GM19240 (cell line): ENCODE results near the gene SLC24A3.
A peak's percentile ranks its signal among the peaks of the same experiment; 100 is the strongest.

Experiments used
- DNase-seq: peaks from one replicate; pipeline ENCODE4 v3.0.0; 2011; ENCODE audit warnings: low spot score; ENCODE audit not compliant: insufficient read length

Gene SLC24A3

DNA sequence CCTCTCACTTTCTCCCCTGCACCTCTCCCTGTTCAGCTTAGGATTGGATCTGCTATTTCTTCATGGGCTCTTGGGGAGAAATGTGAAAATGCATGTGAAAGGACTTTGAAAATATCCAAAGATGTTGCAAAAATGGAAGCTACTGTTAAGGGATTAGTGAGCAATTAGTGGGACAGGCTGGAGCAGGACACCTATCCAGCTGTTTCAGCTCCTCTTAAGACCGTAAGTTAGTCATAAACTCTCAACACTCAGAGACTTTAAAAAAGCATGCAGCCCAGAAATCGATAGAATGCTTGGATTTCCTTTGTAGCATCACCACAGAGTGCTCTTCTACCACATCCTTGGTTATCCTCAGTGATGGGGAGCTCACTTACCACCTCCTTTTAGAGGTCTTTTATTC is 88.7 kb downstream of the SLC24A3 start:
- DNase-seq: no peak

DNA sequence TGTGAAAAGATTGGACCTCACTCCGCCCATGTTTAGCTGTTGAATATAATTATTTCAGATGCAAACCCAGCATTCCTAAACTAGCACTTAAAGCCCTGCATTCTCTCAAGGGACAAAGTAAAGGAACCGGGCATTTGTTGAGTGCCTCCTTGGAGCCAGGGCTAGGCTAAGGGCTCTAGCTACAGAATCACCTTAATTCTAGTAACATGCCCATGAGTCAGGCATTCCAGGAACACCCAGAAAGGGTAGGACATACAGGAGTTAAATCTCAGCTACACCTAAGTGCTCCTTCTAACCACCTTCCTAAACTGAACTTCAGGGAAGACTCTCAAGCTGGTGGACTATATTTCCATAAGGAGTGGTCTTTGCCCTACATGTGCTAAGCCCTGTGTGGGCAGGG is 89.4 kb downstream of the SLC24A3 start:
- DNase-seq: no peak

DNA sequence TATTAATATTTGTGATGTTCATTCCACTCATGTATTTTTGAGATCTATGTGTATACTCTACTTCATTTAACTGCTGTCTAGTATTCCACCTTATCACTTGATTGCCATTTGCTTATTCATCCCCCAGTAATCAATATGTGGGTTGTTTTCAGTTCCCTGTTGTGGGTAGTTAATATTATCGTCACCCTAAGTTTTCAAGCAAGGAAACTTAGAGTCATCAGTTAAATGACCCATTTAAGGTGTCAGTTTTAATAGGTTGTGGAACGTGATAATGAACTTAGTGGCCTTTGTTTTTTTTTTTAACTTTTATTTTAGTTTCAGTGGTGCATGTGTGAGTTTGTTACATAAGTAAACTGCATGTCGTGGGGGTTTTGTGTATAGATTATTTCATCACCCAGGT is 90.3 kb downstream of the SLC24A3 start:
- no peak for DNase-seq

DNA sequence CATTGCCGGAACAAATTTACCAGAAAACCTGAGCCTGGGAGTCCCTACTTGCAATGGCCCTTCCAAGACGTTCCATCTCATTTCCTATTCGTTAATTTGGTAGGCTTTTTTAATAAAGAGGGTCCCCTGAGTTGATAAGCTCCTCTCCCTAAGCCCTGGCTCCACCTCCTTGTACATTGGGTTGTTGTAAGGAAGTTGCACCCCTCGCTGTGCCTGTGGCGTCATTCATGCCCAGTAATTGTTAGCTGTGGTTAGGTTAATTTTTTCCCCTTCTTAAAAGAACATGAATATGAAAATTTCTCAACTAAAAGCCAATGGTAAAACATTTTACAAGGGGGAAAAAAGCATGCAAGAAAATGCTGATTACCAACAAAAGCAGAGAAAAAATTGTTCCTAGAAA is 91.9 kb downstream of the SLC24A3 start:
- DNase-seq: no peak

DNA sequence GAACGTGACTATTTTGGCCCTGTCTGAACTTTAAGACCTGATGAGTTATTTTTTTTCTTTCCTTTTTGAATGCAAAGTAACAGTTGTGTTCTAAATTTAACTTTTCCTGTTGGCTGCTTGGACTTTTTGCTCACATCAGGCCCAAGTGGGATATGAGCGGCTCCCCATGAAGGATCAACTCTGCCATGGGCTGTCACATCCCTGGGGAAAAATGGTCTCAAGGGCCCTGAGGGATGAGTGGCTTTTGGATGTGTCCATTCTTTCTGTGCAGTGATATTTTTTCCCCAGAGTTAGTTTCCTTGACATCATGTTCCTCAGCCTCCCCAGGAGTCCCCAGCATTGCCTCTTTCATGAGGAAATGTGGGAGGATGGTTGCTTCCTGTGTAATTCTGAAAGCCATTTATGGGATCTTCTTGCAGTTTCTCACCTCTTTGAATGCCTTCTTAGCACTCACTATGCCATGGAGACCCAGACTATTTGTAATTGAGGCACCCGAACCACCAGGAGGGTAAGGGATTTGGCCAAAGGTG is 92.5 kb downstream of the SLC24A3 start:
- no peak for DNase-seq

DNA sequence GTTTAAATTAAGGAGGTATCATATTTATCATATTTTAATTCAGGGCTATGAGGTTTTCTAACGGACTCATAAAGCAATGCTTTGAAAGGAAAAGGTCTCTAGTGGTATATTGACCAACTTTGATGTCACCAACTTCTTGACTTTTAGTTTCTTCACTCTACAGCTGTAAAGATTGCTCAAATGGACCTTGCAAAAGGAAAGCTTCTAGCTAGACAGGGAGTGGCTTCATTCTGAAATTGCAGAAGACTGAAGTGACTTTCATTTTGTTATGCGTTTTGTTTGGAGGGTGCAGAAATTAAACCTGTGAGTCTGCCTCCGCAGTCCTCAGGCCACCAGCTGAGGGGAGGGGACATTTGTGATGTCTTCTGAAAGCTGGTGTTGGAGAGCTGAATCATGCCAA is 95.7 kb downstream of the SLC24A3 start:
- DNase-seq: no peak

DNA sequence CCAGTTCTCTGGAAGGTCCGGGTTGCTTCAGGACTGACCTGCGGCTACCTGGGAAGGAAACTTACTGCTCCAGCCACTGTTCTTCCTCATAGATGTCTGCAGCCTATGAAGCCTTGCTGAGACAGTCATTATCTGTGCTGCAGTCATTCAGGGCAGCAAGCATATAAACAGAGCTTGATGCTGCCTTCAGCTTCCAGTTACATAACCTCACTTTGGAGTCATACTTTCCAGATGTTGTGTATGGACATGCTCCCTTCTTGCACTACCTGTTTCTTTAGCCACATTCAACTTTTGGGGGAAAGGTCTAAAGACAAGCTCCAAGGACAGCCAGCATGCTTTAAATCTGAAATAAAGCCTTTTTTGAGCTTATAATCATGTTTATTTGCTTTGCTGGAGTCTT is 98.1 kb downstream of the SLC24A3 start:
- no peak for DNase-seq

DNA sequence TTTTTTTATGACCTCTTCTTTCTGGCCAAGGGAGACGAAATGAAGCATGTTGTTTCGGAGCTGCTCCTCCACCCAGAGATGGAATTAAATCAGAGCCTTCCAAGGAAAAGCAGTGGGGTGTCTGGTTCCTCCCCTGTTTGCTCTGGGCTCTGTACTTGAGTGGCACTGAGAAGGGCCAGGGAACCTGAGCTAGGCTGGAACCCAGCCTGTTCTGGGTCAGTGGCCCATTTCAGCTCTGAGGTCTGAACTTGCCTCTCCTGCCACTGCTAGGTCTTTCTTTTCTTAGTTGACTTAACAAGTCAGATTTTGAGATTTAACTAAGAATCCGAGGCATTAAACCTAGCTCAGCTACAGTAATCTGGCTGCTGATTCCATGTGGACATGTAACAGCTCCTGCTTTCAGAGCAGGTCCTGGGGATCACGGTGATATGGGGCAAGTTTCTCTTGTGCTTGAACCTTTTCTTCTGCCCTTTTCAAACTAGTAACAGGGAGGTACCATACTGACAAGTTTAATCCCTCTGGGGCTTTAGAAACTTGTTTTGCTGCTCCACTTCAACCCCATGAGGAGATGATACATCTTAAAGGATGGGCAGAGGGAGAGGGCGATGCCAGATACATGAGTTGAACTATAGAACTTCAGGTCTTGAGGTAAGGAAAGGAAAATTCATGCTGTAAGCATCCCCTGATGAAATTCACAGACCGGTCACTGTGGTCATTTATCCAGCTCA is 101.1 kb downstream of the SLC24A3 start:
- DNase-seq: no peak

DNA sequence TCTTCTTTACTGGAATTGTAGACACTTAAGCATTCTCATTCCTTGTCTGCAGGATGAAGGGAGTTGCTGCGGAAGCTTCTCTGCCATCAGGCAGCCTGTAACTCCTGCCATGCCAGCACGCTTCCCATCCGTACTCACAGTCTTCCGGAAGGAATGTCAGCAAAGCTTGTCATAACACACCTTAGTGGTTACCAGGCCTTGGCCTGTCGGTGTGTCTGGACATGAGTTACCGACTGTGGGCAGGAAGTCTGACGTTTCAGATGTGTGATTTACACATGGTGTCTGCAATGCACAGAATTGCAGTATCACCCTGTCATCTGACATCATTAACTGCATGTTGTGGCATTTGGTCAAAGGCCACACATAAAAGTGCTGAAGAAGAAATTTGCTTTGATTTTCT is 102.2 kb downstream of the SLC24A3 start:
- DNase-seq: no peak

DNA sequence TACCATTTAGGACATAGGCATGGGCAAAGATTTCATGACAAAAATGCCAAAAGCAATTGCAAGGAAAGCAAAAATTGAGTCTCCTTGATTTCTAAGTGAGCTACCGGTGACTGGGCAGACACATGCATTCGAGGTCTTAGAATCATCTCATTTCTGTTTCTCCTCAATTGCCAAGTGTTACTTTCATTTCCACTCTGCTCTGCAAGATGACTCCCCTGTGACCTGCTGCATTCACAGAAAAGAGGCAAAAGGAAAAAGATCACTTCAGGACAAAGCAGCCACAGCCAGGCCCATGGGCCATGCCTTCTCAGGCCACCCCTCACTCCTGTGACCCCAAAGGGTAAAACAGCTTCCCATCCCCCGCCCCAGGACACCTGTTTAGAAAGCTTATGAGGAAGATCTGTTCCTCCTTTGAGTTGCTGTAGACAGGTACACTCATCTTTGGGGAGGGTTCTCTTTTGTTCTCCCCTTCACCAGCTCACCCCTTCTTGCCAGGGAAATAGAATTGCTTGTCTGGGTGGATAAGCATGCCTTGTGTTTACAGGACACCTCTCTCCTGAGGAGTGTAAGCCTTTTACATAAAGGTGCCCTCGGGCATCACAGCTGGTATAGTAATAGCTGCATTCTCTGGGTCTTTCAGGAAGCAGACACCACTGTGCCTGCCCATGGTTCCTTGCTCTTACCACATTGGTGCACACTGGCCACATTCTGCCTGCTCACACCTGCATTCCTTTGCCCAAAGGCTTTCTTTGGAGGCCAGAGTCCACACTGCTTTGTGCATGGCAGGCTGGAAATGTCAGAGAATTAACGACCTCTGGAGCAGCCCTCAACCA is 105.0 kb downstream of the SLC24A3 start:
- DNase-seq: peak; percentile 11

DNA sequence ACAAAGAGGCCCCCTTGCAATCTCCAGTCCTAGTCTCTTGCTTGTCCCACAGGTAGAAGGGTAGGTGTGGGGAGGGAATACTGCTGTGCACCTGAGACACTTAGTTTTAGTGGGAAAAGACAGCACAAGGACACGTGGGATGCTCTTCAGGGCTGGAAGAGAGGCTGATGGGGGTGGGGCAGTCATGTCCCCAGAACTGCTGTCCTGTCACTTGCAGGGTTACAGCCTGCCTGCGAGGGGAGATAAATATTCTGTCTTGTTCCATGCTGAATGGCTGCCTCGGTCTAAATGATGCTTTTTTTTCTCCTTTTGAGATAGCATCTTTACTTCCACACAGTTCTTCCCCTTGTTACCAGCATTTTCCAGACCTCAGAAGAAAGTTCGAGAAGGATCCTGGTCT is 106.2 kb downstream of the SLC24A3 start:
- DNase-seq: no peak

DNA sequence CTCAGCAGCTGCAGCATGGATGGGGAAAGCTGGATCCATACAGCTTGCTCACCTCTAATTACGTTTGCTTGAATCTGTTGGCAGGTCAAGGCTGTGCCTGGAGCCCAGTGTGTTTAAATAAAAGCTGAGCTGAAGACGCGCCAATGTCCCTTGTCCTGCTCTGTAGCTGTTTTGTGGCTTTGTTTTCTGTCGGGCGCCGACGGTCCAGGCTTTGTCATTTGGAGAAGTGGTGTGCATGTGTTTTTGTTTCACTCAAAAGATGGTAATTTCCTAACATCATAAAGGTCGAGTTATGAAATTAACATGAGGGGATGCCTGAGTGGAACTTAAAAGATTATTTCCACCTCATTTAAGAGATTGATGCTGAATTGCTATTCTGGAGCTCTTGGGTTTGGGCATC is 107.6 kb downstream of the SLC24A3 start:
- no peak for DNase-seq

DNA sequence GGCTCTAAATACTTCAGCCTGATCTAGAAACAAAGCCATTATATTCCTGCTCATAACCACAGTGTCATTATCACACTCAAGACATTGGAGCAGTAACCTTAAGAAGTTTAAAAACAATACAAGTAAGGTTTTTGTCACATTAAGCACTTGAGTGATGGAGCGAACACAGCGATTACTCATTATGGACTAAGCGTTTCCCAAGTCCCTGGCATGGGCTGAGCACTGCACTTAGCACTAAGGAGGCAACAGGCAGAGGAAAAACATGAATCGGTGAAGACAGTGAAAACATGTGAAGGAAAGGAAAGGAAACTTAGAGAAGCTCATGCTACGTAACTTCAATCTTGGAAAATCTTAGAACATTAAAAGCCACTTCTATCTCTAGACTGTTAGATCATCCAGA is 108.7 kb downstream of the SLC24A3 start:
- DNase-seq: no peak

DNA sequence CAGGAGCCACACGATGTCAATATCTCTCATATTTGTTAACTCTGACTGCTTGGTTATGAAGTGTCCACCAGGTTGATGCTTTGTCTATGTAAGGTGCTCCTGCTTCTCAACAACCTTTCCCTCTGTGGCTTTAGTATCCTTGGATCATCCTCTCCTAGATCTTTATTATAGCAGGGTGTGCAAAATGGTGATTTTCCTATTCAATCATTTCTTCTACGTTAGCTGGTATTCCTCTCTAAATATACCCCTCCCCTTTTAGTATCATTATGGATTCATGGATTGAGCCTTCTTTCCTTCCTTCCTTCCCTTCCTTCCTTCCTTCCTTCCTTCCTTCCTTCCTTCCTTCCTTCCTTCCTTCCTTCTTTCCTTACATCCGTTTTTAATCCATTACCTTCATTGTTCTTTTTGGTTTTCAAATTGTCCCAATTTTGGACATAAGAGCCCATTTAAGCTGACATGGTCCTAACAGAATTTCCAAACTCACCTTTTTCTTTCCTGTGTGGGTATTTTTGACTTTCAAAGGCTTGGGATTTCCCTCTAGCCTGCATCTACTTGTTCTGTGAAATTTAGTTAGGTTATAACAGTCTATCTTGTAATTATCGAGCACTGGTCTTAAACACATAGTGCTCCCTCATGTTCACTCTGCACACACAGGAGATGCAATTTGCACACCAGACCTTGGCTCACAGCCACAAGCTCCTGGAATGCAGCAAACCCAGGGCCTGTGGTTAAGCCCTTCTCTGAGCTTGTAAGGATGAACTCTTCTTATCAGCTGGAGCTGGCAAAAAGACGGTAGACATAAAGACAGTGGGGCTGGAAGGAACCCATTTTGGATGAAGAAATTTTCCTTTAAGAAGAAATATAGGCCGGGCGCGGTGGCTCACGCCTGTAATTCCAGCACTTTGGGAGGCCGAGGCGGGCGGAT is 109.9 kb downstream of the SLC24A3 start:
- DNase-seq: no peak

DNA sequence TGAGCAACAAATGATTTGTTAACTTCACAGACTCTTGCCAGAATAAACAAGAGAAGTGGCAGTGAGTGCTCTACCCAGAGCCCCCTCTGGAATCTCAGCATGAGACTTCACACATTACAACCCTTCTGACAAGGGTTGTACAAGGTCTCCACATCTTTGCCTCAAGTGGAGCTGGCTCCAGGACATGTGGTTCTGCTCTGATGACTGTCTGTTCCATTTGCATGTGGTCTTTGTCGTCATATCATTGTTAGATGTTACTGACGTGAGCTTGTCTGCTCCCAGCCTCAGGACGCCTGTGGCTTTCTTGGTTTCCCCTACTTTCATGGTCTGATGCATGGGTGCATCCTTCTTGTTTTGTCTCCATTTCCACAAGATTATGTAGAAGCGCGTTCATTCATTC is 115.0 kb downstream of the SLC24A3 start:
- no peak for DNase-seq

DNA sequence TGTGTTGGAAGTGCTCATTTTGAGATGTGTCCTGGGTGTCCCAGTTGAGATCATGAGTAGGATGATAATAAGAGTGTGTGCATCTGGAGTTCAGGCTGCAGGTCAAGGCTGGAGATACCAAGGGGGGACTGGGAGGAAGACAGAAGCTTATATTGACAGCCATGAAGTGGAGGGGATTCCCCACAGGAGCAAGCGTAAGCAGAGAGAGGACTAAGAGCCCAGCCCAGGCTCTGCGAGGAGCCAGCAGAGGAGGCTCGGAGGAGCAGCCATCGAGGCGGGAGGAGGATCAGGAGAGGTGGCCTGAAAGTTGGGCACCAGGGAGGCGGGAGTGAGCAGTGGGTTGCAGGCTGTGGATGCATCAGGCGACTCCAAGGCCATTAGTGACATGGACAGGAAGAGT is 116.2 kb downstream of the SLC24A3 start:
- DNase-seq: no peak

DNA sequence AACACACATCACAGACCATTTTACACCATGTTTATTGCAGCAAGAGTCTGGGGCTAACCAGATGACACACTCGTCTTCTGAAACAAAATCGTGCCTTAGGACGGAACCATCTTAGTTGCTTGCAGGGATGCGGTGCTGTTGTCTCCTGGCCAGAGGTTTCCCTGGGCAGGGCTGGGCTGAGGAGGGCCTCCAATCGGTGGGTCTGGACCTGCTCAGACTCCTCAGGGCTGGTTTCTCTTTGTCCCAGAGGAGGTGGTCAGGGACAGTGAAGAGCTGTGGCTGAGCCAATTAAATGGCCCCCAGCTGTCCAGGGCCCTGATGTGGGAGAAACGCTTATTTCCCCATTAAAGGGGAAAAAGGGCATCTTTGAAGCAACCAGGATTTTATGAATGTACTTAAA is 117.6 kb downstream of the SLC24A3 start:
- DNase-seq: no peak

DNA sequence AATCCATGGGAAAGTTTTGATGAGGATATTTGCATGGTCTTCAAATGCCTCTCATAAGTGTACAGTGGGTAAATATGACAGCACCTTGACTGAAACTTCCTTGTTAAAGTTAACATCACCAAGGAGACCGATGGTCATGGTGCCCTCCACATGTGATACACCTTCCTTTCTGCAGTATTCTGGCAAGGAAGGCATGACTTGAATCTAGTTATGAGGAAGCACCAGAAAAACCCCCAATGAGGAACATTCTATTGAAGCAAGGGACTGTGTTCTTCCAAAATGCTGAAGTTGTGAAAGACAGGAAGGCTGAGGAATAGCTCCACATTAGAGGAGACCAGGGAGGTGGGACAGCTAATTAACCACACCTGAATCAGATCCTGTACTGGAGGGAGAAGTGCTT is 118.3 kb downstream of the SLC24A3 start:
- DNase-seq: no peak

DNA sequence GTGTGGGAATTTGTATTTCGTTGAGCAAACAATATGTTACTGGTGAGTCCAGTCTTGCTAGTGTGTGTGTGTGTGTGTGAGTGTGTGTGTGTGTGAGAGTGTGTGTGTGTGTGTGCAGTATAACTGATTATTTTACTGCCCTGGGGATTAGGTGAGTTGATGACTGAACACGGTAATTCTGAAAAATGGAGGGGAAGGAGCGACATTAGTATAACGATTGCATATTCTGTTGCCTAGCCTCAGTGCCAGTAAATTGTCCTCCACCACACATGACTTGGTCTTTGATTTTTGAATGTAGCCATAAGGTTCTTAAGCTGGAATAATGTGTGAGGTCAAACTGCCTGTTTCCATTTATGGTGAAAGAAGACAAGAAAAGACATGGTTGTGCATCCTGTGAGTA is 121.1 kb downstream of the SLC24A3 start:
- DNase-seq: no peak

DNA sequence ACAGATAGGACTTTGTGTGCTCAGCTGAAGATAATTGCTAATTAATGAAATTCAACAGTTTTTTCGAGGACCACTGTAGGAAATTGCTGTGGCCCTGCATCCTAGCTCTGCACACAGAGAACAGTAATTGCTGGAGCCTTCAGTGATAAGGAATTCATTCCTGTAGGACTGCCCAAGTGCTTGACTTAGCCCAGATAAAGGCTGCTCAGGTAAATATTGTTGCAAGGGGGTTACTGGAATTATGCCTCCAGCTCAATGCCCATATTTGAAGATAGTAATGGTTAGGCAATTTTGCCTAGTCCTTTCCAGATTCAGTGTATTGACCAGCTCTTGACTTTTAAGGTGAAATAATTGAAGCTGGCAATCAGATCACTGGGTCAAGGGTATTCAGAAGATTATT is 122.9 kb downstream of the SLC24A3 start:
- DNase-seq: no peak

DNA sequence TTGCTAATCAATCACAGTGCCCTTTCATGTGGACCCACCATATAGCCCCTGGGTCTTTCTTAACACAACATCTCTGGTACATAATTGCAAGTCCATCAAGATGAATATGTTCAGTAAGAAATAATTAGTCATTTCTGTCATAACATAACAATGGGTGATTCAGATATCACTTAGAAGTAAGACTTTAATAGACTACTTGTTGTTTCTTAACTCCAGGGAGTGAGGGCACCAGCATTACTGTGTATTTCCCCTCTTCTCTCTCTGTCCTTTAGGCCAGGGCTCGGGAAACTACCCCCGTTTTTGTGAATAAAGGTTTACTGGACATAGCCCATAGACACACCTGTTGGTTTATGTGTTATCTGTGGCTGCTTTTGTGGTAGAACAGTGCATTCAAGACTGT is 123.5 kb downstream of the SLC24A3 start:
- no peak for DNase-seq

DNA sequence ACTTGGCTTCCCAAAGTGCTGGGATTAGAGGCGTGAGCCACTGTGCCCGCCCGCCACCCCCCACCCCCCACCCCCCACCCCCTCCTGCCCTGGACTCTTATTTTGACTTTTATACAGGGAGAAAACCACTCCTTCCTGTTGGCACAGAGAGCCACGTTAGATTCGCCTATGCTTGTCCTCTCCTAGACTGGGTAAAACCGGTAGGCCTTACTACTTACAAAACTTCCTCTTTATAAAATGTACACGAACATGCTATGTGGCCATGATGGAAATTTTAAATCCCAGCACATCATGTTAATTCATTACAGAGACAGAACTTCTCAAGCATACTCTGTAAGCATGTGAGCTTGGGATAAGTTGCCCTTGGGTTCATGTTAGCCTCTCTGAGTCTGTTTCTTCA is 124.2 kb downstream of the SLC24A3 start:
- no peak for DNase-seq
